GM13977 (cell line): ENCODE measurements around the gene NUP42.

Experiments used
- DNase-seq: peaks from one replicate; pipeline ENCODE4 v3.0.0; 2012; ENCODE audit warnings: low spot score
- CTCF ChIP-seq: IDR thresholded peaks from 2 replicates; pipeline ENCODE4 v1.5.1; 2012; ENCODE audit warnings: mild to moderate bottlenecking, control low read depth; ENCODE audit not compliant: insufficient read depth; ENCODE audit errors: extremely low read depth, missing control alignments
- in situ Hi-C: fragments of 300-500 bp; cut with MboI; formaldehyde crosslinking; loops from one replicate; pipeline ENCODE4 v1.12.0; 2022; ENCODE audit warnings: low sequenced_read_pairs, low pct_unique_long_range_greater_than_20kb, mixed read lengths, inconsistent platforms; ENCODE audit not compliant: unreplicated experiment

The NUP42 gene

GRCh38 chr7:23181684-23182553 is at the start of gene NUP42:
Gene NUP42 (plus strand): TSS chr7:23182048. CDS start chr7:23182086, 38 bp downstream.
- TF ChIP-seq CTCF, result no peak
- DNase-seq, result peak; percentile 94
- in situ Hi-C loops, result no loop called here

GRCh38 chr7:23133797-23134196 is 48.1 kb upstream of the NUP42 start:
- no peak for DNase-seq
- TF ChIP-seq CTCF, result no peak
- in situ Hi-C loops, result no loop called here

GRCh38 chr7:23135755-23136154 is 46.1 kb upstream of the NUP42 start:
- TF ChIP-seq CTCF, result no peak
- no peak for DNase-seq
- in situ Hi-C loops, result no loop called here

- no peak for TF ChIP-seq CTCF
- in situ Hi-C loops, result no loop called here
- DNase-seq, result no peak
Measured at GRCh38 chr7:23136216-23136615, 45.6 kb upstream of the NUP42 start.

GRCh38 chr7:23157679-23158078 is 24.2 kb upstream of the NUP42 start:
- TF ChIP-seq CTCF, result no peak
- in situ Hi-C loops, result no loop called here

GRCh38 chr7:23158546-23158945 is 23.3 kb upstream of the NUP42 start:
- DNase-seq, result no peak
- no peak for TF ChIP-seq CTCF

More at GRCh38 chr7:23157679-23158078, 24.2 kb upstream of the NUP42 start:
- no peak for DNase-seq

More at GRCh38 chr7:23158546-23158945, 23.3 kb upstream of the NUP42 start:
- in situ Hi-C loops, result no loop called here
